GM19372 (cell line): ENCODE results near the gene LAG3.

ENCODE experiments used
- ATAC-seq: cut with Tn5 transposase; IDR thresholded peaks from one replicate; pipeline ENCODE4 v1.9.1; 2021; ENCODE audit warnings: mild to moderate bottlenecking, low read depth, moderate library complexity; ENCODE audit not compliant: unreplicated experiment

Gene LAG3

DNA sequence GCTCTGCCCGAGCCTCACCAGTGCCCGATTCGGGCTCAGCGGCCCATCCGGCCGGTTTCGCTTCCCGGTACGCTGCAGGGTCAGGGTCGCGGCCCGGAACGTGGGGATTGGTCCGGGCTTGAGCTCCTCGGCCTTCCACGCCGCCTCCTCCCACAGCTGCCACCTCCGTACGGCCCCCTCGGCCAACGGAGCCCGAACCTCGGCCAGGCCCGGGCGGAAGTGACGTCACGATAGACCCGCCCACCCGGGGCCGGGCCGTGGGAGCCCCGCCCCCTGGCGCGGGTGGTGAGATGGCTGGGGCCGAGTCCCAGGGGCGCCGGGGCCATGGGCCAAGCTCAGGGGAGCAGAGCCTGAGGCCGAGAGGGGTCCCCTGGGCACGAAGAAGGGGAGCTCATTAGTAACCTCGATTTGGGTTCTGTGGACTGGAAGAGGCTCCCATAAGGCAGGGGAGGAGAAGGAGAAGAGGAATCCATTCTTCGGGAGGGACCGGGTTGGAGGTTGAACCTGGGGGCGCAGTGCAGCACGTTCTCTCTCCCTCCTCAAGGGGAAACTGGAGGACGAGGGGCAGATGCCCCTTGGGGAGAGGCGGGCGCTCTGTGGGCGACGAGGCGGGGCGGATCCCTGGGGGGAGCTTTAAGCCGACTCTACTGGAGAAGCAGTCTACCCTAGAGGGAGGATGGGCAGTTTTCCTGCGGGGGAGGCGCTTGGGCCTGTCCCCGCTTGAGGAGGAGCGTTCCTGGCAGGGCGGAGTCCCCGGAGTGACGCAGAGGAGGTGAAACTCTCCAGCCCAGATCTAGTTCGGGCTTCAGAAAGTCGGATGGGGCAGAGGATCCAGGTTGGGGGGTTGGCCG, 19.2 kb upstream of the LAG3 start, which contains the start of gene MLF2:
Gene MLF2 (minus strand): TSS at position 221 of the 851 bp plus-strand sequence. CDS start 807 bp downstream, outside the sequence.
- ATAC-seq = peak; percentile 87

DNA sequence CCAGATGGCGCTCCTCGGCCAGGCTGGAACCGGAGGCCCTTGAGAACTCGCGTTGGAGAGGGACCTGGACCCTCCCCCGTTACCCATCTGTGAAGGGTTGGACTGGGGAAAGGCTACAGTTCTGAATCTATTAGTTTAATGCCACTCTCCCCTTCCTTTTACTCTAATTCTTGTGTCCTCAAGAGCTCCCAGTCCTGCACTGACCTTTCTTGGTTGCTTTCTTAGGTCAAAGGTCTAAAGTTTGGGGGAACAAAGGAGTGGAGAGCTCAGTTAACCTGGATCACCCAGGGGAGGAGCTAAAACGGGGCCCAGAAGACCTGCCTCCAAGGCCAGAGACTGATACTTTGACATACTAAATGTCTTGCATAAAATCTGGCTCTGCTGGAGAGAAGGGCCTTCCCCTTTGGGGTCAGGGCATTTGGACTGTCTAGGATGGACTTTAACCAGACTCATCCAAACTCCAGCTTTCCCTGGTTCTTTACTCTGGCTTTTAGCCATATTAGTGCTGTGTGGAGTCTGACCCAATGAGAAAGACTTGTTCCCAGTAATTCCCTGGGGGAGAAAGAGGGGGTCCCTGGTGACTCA, 18.5 kb upstream of the LAG3 start:
- no peak for ATAC-seq

- ATAC-seq = no peak
Measured at GRCh38 chr12:6754411-6754810, 17.9 kb upstream of the LAG3 start.

- no peak for ATAC-seq
Measured at GRCh38 chr12:6757028-6757690, 15.2 kb upstream of the LAG3 start.

DNA sequence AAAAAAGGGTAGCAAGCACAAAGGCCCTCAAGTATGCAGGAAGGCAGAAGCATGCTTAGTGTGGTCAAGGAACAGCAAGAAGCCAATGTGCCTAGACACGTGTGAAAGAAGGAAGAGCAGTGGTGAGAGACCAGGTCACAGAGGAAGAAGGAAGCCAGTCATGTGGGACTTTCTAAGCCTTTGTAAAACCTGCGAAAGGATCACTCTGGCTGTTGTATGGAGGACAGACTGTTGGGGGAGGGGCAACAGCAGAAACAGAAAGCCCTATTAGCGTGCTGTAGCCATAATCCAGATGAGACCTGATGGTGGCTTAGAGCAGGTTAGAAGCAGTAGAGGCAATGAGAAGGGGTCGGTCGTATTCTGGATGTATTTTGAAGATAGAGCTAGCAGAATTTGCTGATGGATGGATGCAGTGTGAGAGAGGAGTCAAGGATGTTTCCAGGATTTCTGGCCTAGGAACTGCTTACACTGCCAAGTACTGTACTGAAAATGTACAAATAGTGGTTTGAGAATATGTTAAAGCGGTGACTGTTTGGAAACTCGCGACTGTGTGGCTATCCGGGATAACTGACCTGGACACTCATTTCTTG, 13.7 kb upstream of the LAG3 start:
- ATAC-seq = no peak

GRCh38 chr12:6759741-6760140, 12.6 kb upstream of the LAG3 start:
- ATAC-seq = no peak

DNA sequence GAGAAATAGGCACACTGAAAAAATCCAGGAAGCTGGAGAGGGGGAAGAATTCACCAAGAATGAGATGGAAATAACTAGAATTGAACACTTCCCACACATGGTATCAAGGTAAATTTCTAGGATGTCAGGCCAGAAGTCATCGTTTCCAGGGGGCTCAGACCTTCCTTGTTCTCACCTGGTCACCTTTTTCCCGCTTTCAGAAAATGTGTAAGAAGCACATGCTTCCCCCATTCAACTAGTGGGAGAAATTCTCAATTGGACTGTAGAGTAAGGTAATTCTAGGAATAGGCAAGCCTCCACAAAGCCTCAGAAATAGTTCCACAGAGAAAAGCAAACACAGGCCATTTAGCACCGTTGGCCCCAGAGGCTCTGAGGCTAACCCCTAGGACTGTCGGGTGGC, 8.9 kb upstream of the LAG3 start:
- ATAC-seq = no peak

- ATAC-seq = peak; percentile 73
Measured at GRCh38 chr12:6764011-6764828, 8.1 kb upstream of the LAG3 start.

DNA sequence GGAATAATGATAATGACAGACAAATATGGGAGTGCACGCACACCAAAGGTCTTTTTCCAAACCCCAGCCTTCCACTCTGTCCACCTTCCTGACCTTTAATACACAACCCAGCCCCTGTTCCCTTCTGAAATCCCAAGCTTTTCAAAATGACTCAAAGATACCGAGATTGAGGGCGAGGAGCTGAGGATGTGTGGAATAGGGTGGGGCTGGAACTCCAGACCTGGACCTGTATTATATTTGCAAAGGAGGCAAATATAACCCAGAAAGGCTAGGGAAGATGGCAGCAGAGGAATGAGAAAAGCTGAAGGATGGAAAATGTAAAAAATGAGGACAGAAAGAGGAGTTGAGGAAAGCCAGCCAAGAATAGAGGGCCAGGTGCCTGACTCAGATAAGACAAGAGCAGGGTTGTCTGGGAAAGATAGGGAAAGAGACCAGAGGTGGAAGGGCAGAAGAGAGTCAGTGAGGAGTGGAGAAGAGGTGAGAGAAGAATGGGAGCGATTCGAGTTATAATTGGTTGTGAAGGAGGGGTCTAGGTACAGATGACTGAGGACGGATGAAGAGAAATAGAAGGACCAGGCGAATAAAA, 7.2 kb upstream of the LAG3 start:
- no peak for ATAC-seq

GRCh38 chr12:6765634-6766581, 6.4 kb upstream of the LAG3 start, which contains the start of gene PTMS:
TSS of gene PTMS (plus strand) at chr12:6766363. CDS start at chr12:6766706, 343 bp downstream.
- ATAC-seq = peak; percentile 14

GRCh38 chr12:6766651-6767349, 5.5 kb upstream of the LAG3 start:
- peak; percentile 59 for ATAC-seq

GRCh38 chr12:6767353-6768319, 4.7 kb upstream of the LAG3 start:
- no peak for ATAC-seq

DNA sequence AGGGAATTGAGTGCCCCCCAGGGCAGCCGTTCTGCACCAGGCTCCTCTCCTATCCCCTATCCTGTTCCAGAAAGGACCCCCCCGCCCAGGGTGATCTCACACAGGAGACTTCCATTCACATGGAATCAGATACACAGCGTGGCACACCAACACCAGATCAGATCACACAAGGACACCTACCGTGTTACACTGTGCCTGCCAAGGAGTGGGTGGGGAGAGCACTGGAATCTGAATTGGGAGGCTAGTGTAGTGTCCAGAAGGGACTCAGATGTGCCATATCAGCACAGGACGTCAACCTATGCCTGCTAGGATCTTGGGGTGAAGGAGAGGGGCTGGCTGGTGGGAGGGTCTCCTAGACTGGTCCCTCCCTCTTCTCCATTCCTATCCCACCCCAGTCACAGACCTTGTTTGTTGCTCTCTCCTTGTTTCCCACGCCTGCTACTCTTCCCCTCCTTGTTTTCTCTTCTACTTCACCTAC, 3.8 kb upstream of the LAG3 start:
- ATAC-seq = no peak

DNA sequence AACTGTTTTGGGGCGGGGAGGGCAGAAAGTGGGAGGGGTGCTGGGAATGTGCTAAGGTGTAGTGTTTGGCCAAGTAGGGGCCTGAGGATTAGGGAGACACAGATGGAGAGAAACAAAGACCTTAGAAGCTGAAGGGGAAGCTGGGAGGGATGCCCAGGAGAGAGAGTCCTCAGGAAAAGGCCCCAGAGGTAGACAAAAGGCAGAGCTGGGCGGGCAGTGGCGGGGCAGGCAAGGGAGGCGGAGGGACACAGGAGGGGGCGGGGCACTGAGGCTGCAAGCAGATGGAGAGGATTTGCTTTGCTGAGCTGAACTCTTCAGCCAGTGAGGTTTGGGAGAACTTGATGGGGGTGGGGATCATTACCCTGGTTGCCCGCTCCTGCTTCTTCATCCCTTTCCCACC, 3.3 kb upstream of the LAG3 start:
- no peak for ATAC-seq

GRCh38 chr12:6769666-6770065, 2.7 kb upstream of the LAG3 start:
- ATAC-seq = no peak

- ATAC-seq = no peak
Measured at GRCh38 chr12:6770094-6770493, 2.2 kb upstream of the LAG3 start.

- ATAC-seq = no peak
Measured at GRCh38 chr12:6770600-6770999, 1.7 kb upstream of the LAG3 start.
